A673 (cell line): ENCODE measurements around the gene ZSCAN30. TPM values are rescaled to one million over a fixed set of nuclear protein-coding genes. Genes with fewer than 3 reads are reported as not detected.

Experiments used
- BruUV-seq: library from RNA; stranded (reverse); fragments of 400-500 nt; replicated peaks from 2 replicates; lab custom pipeline; 2021; lab: Mats Ljungman, UMichigan
- CTCF ChIA-PET: fragments of 300-600 bp; sonication (Branson Sonifier 250); formaldehyde crosslinking; loops from one replicate; lab custom pipeline; 2022; ENCODE audit warnings: antibody characterized with exemption; lab: Charles Lee
- POLR2A ChIA-PET: fragments of 300-600 bp; sonication (Branson Sonifier 250); formaldehyde crosslinking; loops from one replicate; lab custom pipeline; 2022; ENCODE audit warnings: antibody characterized with exemption; ENCODE audit not compliant: low non-redundant PET; lab: Charles Lee
- DNase-seq: peaks from one replicate; pipeline ENCODE4 v3.0.0-alpha.2; 2015; ENCODE audit warnings: low spot score
- H3K27ac ChIP-seq: fragments of 200-600 bp; sonication (generic); 2 replicates; pipeline ENCODE4 v1.5.1; 2016; ENCODE audit warnings: mixed run types, low read depth, mild to moderate bottlenecking, mixed read lengths, antibody characterized with exemption, low read length; ENCODE audit not compliant: poor library complexity, severe bottlenecking
- H3K27me3 ChIP-seq: fragments of 200-600 bp; sonication (generic); replicated peaks from 2 replicates; pipeline ENCODE4 v1.6.1; 2017; ENCODE audit warnings: mixed run types, low read depth, mild to moderate bottlenecking, mixed read lengths, antibody characterized with exemption, low read length; ENCODE audit not compliant: insufficient read depth, poor library complexity
- H3K36me3 ChIP-seq: fragments of 200-600 bp; sonication (generic); 2 replicates; pipeline ENCODE4 v1.6.1; 2016; ENCODE audit warnings: mixed run types, mild to moderate bottlenecking, mixed read lengths, antibody characterized with exemption, low read length; ENCODE audit not compliant: insufficient read depth, poor library complexity, severe bottlenecking
- H3K4me1 ChIP-seq: fragments of 200-600 bp; sonication (generic); 2 replicates; pipeline ENCODE4 v1.6.1; 2017; ENCODE audit warnings: mixed run types, mild to moderate bottlenecking, mixed read lengths, antibody characterized with exemption, low read length; ENCODE audit not compliant: insufficient read depth, poor library complexity, severe bottlenecking
- H3K4me3 ChIP-seq: fragments of 200-600 bp; sonication (generic); 2 replicates; pipeline ENCODE4 v1.5.1; 2016; ENCODE audit warnings: low read depth, mixed run types, mild to moderate bottlenecking, mixed read lengths, low read length; ENCODE audit not compliant: poor library complexity, severe bottlenecking
- H3K9me3 ChIP-seq: fragments of 200-600 bp; sonication (generic); 2 replicates; pipeline ENCODE4 v1.6.1; 2016; ENCODE audit warnings: mixed run types, low read depth, mild to moderate bottlenecking, mixed read lengths, antibody characterized with exemption, low read length; ENCODE audit not compliant: poor library complexity, severe bottlenecking
- CTCF ChIP-seq: fragments of 300-800, 200-600 bp; sonication (generic); conservative IDR thresholded peaks from 2 replicates; pipeline ENCODE4 v1.5.1; 2017; ENCODE audit warnings: low read depth, mild to moderate bottlenecking, antibody characterized with exemption, low read length, moderate library complexity, mixed read lengths
- EZH2 ChIP-seq: fragments of 200-600 bp; sonication (generic); IDR thresholded peaks from 2 replicates; pipeline ENCODE4 v1.6.1; 2017; ENCODE audit warnings: borderline replicate concordance, low read depth, mild to moderate bottlenecking, mixed read lengths, antibody characterized with exemption, low read length; ENCODE audit not compliant: poor library complexity, severe bottlenecking
- intact Hi-C: fragments of 100-400 bp; cut with micrococcal nuclease; formaldehyde crosslinking; loops from one replicate; pipeline ENCODE4 v1.10.0; 2022; ENCODE audit not compliant: unreplicated experiment
- total RNA-seq: library from RNA; stranded (reverse); gene quantifications from 2 replicates; pipeline ENCODE4 v1.2.3, GENCODE V29; 2021

ZSCAN30 gene
- total RNA-seq, 1 experiment from 2014 or later: 17.0 TPM

DNA sequence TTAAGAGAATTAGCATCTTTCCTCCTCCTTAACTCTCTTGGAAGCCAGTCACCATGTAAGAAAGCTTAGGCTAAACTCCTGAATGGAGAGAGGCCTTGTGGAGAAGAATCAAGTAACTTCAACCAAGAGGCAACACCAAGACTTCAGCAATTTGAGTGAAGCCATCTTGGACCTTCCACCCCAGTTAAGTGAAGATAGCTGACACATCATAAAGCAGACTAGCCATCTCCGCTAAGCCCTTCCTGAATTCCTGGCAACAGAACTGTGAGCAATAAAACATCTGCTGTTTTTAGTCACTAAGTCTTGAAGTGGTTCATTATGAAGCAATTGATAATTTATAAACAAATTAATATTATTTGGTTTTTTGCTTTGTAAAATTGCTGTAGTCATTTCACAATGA is 50.7 kb downstream of the ZSCAN30 start:
- H3K9me3 ChIP-seq: peaks cover 22% of the 10 kb centered on the region
- no peaks in the 10 kb centered on the region for H3K4me1 ChIP-seq
- H3K27ac ChIP-seq: no peak overlapping the region
- intact Hi-C loops: loop anchor here (10.0 kb wide), 1 partner anchor 245 kb away; no protein-coding TSS in a partner anchor
- TF ChIP-seq CTCF: no peak
- no peak for TF ChIP-seq EZH2
- POLR2A ChIA-PET: no interaction called here
- peak; percentile 7 for DNase-seq
- H3K4me3 ChIP-seq: no peak overlapping the region
- no peaks in the 10 kb centered on the region for H3K27me3 ChIP-seq
- CTCF ChIA-PET: no interaction called here
- peaks cover 24% of the 10 kb centered on the region for H3K36me3 ChIP-seq
- BruUV-seq: no TSS peak

- CTCF ChIA-PET: no interaction called here
- no TSS peak for BruUV-seq
These were observed 53.3 kb downstream of the ZSCAN30 start for GRCh38 chr18:35236571-35237363.

GRCh38 chr18:35231052-35231451 is 59.0 kb downstream of the ZSCAN30 start:
- no peak for TF ChIP-seq EZH2
- TF ChIP-seq CTCF: peak; percentile 90
- Histone ChIP-seq H3K27me3 (no peaks in the 10 kb centered on the region), H3K36me3 (no peaks in the 10 kb centered on the region), H3K4me1 (no peaks in the 10 kb centered on the region), H3K9me3 (no peaks in the 10 kb centered on the region), H3K4me3 (peak overlapping the region; percentile 30), H3K27ac (no peak overlapping the region)
- POLR2A ChIA-PET: no interaction called here
- BruUV-seq: no TSS peak
- CTCF ChIA-PET: interaction anchor here (0.6 to 1.3 kb wide), 2 partner anchors 9 to 124 kb away, joined by 5 to 8 read pairs; partner anchors contain the start of gene ZNF397
- intact Hi-C loops: loop anchor here (2.0 to 10.0 kb wide), 2 partner anchors 124 to 254 kb away; no protein-coding TSS in a partner anchor
- DNase-seq: peak; percentile 85

More at GRCh38 chr18:35236571-35237363, 53.3 kb downstream of the ZSCAN30 start:
- Histone ChIP-seq H3K27me3 (no peaks in the 10 kb centered on the region), H3K36me3 (no peaks in the 10 kb centered on the region), H3K4me3 (no peak overlapping the region), H3K4me1 (no peaks in the 10 kb centered on the region), H3K9me3 (no peaks in the 10 kb centered on the region), H3K27ac (no peak overlapping the region)
- no peak for DNase-seq
- intact Hi-C loops: loop anchor here (10.0 kb wide), 1 partner anchor 248 kb away; no protein-coding TSS in a partner anchor
- POLR2A ChIA-PET: no interaction called here
- TF ChIP-seq CTCF (no peak), EZH2 (no peak)
